Lower leg skin (tissue), 3 donors: ENCODE measurements around the gene KRTAP7-1.

Experiments
- CTCF ChIP-seq, 3 donors: fragments of 450-650 bp; IDR thresholded peaks; one replicate each; pipeline ENCODE4 v1.5.1; 2016; ENCODE audit warnings: antibody characterized with exemption in 3 of 3, mild to moderate bottlenecking in 3 of 3, moderate library complexity in 2 of 3
- POLR2A ChIP-seq, 2 donors: fragments of 450-650 bp; IDR thresholded peaks; one replicate each; pipeline ENCODE4 v1.6.1; 2016 to 2017; ENCODE audit warnings: antibody characterized with exemption in 2 of 2, mild to moderate bottlenecking in 1 of 2, moderate library complexity in 1 of 2

- no peak for TF ChIP-seq CTCF (IDR thresholded peaks at IDR 0.05)
- TF ChIP-seq POLR2A (IDR thresholded peaks at IDR 0.05) = no peak
Observed at GRCh38 chr21:30818837-30819610, 10.5 kb downstream of the KRTAP7-1 start.
